LNCAP (cell line): Measurements from ENCODE around the gene KDM1A.

Source experiments
- TF ChIP-seq, protein P1 (sequence below): fragments of 450-650 bp; IDR thresholded peaks from 2 replicates; pipeline ENCODE4 v1.5.1; 2017; ENCODE audit warnings: mild to moderate bottlenecking

Gene KDM1A

DNA sequence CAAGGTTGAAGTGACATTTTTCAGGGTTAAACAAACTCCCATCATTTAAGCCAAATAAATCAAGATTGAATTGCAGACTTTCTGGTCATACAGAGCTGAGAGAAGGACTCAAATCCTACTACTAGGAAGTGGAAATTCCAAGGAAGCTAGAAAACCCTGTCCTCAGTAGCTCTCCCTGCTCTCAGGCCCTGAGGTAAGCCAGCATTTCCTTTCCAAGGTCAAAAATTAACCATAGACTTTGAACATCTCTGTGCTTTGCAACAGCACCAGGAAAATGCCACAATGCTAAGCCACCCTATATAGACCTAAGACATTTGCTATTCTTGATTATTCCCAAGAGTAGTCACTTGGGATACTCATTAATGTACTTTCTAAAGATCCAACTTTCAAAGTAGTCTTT is 104.3 kb downstream of the KDM1A start:
- TF ChIP-seq, protein P1, sequence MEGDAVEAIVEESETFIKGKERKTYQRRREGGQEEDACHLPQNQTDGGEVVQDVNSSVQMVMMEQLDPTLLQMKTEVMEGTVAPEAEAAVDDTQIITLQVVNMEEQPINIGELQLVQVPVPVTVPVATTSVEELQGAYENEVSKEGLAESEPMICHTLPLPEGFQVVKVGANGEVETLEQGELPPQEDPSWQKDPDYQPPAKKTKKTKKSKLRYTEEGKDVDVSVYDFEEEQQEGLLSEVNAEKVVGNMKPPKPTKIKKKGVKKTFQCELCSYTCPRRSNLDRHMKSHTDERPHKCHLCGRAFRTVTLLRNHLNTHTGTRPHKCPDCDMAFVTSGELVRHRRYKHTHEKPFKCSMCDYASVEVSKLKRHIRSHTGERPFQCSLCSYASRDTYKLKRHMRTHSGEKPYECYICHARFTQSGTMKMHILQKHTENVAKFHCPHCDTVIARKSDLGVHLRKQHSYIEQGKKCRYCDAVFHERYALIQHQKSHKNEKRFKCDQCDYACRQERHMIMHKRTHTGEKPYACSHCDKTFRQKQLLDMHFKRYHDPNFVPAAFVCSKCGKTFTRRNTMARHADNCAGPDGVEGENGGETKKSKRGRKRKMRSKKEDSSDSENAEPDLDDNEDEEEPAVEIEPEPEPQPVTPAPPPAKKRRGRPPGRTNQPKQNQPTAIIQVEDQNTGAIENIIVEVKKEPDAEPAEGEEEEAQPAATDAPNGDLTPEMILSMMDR = no peak

DNA sequence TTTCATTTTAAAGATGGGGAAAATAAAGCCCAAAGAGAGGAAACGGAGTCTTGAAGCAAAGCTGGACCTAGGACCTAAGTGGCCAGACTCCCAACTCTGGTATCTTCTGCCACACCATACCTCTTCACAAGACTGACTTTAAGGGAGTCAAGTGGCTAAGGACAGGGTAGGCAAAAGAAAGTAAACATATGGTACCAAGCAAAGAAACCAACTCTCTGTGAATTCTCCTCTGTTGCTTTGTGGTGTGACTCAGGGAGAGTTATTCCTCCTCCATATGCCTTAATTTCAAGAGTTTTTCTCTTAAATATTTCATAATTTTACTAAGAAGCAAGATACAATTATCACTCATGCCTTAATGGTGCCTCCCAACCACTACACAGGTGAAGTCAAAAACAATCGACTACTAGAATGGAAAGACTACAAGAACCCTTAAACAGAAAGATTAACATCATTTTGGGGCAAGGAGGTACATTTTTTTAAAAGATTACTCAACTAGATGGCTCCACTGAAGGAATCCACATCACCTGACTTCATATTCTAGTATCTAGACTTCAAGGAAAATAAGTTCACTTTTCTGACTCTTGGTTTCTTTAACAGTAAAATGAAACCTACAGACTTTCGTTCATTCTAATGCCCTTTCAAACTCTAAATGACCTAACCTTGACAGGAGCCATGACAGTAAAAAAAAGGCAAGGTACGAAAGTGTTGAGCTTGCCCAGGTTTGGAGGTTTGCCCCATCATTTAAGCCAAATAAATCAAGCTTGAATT is 105.2 kb downstream of the KDM1A start:
- TF ChIP-seq, protein P1 = no peak

DNA sequence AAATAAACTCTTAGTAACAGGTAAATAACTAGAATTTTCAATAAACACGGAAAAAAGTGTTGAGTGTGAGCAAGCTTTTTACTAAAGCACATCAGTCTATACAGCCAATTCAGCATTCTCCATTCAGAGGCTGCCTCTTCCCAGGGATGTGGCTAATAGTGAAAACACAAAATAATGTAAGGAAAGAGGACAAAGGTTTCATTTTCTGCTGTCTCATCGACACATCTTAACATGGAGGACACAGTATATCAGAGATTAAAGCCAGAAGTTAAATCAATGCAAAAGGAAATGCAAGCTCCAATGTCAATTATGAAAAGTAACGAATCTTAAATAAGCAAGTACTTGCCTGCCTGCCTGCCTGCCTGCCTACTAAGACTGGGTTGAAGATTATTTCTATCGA is 106.2 kb downstream of the KDM1A start:
- TF ChIP-seq, protein P1 = no peak

DNA sequence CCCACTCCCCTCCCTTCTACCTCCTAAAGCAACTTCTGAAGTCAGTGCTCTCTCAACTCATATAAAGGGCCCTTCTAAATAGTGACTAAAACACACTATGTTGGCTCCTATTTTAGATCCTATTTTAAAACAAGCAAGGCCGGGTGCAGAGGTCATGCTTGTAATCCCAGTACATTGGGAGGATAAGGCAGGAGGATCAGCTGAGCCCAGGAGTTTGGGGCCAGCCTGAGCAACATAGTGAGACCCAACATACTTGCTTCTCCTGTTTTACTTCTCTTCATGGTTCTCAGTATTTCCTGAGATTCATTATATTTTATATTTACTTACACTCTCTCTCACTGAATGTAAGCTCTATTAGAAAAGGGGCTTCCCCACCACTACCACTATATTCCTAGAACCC is 106.9 kb downstream of the KDM1A start:
- TF ChIP-seq, protein P1 = no peak

DNA sequence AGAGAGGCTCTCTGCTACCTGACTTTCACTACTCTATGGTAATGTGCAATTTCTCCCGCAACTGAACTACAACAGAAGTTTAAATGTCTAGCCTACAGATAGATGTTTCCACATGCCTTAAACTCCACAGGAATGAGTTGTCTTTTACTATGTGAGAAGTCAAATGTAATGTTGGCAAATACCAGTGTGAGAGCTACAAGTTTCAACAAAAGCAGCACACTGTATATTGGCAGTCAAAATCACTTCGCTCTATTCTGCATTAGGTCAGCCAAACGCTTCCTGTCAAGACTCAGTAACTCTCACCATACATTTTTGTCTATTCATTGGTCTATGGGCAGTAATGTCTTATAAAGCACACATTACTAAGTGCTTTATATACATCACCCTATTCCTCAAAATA is 107.5 kb downstream of the KDM1A start:
- TF ChIP-seq, protein P1 = no peak

DNA sequence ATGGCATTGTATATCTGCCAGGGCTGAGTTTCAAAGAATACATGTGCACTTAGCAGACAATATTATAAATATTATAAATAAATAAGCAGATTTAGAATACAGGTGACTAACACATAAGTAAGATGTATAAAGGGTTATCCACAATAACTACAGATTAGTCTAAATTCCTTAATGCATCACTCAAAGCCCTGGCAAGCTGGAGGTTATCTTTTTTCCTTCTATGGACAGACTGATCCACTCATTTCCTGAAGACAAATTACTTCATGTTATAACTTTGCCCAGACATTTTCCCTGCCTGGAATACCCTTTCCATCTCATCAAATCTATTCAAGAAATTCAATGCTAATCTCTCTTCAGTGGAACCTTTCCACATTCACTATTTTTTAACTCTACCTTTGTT is 110.6 kb downstream of the KDM1A start:
- TF ChIP-seq, protein P1 = no peak

DNA sequence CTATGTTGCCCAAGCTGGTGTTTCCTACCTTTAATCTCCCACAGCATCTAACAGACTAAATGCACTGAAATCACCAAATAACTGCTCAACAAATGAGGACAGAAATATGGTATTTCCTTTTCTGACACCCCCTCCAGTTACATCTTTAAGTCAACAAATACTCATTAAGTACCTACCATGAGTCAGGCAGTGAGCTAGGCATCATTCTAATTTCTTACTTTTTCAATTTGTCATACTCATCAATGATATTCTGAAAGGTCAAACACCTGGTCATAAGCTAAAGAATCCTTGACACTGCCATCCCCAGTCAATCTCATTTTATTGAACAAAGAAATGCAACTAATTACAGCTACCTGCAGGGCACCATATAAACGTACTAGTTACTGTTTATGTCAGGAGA is 112.8 kb downstream of the KDM1A start:
- TF ChIP-seq, protein P1 = no peak
